22Rv1 (cell line): ENCODE measurements around the gene PLXND1.

Source experiments
- CTCF ChIP-seq: fragments of 450-650 bp; IDR thresholded peaks from 2 replicates; pipeline ENCODE4 v1.5.1; 2017; ENCODE audit warnings: mild to moderate bottlenecking
- ZFX ChIP-seq: fragments of 450-650 bp; IDR thresholded peaks from 2 replicates; pipeline ENCODE4 v1.6.1; 2017; ENCODE audit warnings: antibody characterized with exemption, borderline replicate concordance

- no peak for TF ChIP-seq CTCF
- TF ChIP-seq ZFX, result no peak
These were observed 9.8 kb upstream of the PLXND1 start for GRCh38 chr3:129616291-129616690.
